Keratinocyte (primary cell): ENCODE results near the gene ULK4. TPM values are rescaled to one million over a fixed set of nuclear protein-coding genes. Genes with fewer than 3 reads are reported as not detected.

ENCODE experiments used
- DNase-seq: peaks from one replicate; pipeline ENCODE4 v3.0.0-alpha.2; 2011; ENCODE audit warnings: low read depth, missing footprints, low spot score
- FAIRE-seq: peaks from 2 replicates; lab custom pipeline; 2011; peaks lifted over from hg19 to GRCh38; lab: Jason Lieb, UNC
- H2AFZ ChIP-seq: 2 replicates; pipeline ENCODE4 v1.6.0; 2012; ENCODE audit warnings: low read length, control low read depth, inconsistent platforms; ENCODE audit not compliant: control insufficient read depth
- H3K27ac ChIP-seq: 2 replicates; pipeline ENCODE4 v1.5.1; 2011; ENCODE audit warnings: low read length; ENCODE audit not compliant: control insufficient read depth, insufficient read depth
- H3K27me3 ChIP-seq: 3 replicates; pipeline ENCODE4 v1.6.0; 2011; ENCODE audit warnings: low read length; ENCODE audit not compliant: control insufficient read depth, insufficient read depth; ENCODE audit errors: extremely low read depth
- H3K36me3 ChIP-seq, 2 experiments: 2 replicates in 1 of 2; 3 replicates in 1 of 2; pipeline ENCODE4 v1.5.1; 2011; ENCODE audit warnings: low read length in 2 of 2, mild to moderate bottlenecking in 1 of 2; ENCODE audit not compliant: control insufficient read depth in 2 of 2, insufficient read depth in 2 of 2; ENCODE audit errors: extremely low read depth in 1 of 2
- H3K4me1 ChIP-seq: 3 replicates; pipeline ENCODE4 v1.5.1; 2011; ENCODE audit warnings: low read length; ENCODE audit not compliant: control insufficient read depth, insufficient read depth; ENCODE audit errors: extremely low read depth
- H3K4me2 ChIP-seq: 3 replicates; pipeline ENCODE4 v1.6.0; 2011; ENCODE audit warnings: low read depth, low read length; ENCODE audit not compliant: control insufficient read depth, insufficient read depth; ENCODE audit errors: extremely low read depth
- H3K4me3 ChIP-seq, 3 experiments: fragments of 200-600 bp in 1 of 3; sonication (generic) in 1 of 3; 2 replicates in 2 of 3; 3 replicates in 1 of 3; pipeline ENCODE4 v1.5.1; 2011 to 2016; ENCODE audit warnings: low read length in 3 of 3, mild to moderate bottlenecking in 3 of 3, control low read depth in 2 of 3, inconsistent platforms in 1 of 3, low read depth in 1 of 3, mixed read lengths in 1 of 3, mixed run types in 1 of 3, moderate library complexity in 1 of 3; ENCODE audit not compliant: control insufficient read depth in 2 of 3, insufficient read depth in 2 of 3; ENCODE audit errors: extremely low read depth in 1 of 3
- H3K79me2 ChIP-seq: 2 replicates; pipeline ENCODE4 v1.6.0; 2012; ENCODE audit warnings: low read length; ENCODE audit not compliant: control insufficient read depth, insufficient read depth
- H3K9ac ChIP-seq: 3 replicates; pipeline ENCODE4 v1.6.0; 2011; ENCODE audit warnings: low read length; ENCODE audit not compliant: control insufficient read depth, insufficient read depth; ENCODE audit errors: extremely low read depth
- H3K9me1 ChIP-seq: 3 replicates; pipeline ENCODE4 v1.6.0; 2011; ENCODE audit warnings: low read length; ENCODE audit not compliant: control insufficient read depth, insufficient read depth; ENCODE audit errors: extremely low read depth
- H3K9me3 ChIP-seq: 2 replicates; pipeline ENCODE4 v1.5.1; 2012; ENCODE audit warnings: low read depth, low read length; ENCODE audit not compliant: control insufficient read depth
- H4K20me1 ChIP-seq: 3 replicates; pipeline ENCODE4 v1.6.0; 2011; ENCODE audit warnings: low read length; ENCODE audit not compliant: control insufficient read depth, insufficient read depth; ENCODE audit errors: extremely low read depth
- CTCF ChIP-seq, 3 experiments: IDR thresholded peaks in 1 of 3; conservative IDR thresholded peaks in 1 of 3; optimal IDR thresholded peaks in 1 of 3; 2 replicates in 2 of 3; 3 replicates in 1 of 3; pipeline versions ENCODE3 to v1.5.1; 2011; ENCODE audit warnings: low read length in 3 of 3, mild to moderate bottlenecking in 3 of 3, moderate library complexity in 2 of 3, control low read depth in 1 of 3, inconsistent platforms in 1 of 3; ENCODE audit not compliant: insufficient read depth in 2 of 3; ENCODE audit errors: extremely low read depth in 1 of 3
- EZH2 ChIP-seq: IDR thresholded peaks from one replicate; pipeline ENCODE4 v1.6.1; 2012; ENCODE audit warnings: inconsistent platforms, mild to moderate bottlenecking, low read length, moderate library complexity
- dilution Hi-C: fragments of 300-500 bp; cut with MboI; formaldehyde crosslinking; loops from one replicate; pipeline ENCODE4 v1.7.0; 2020; ENCODE audit warnings: low sequenced_read_pairs; ENCODE audit not compliant: extremely low pct_ligation_motif_present
- polyA plus RNA-seq, 5 experiments: library from polyadenylated mRNA; depleted of rRNA in 3 of 5; stranded (reverse) in 3 of 5; stranded (forward) in 1 of 5; unstranded in 1 of 5; fragments of >200 nt; gene quantifications; 1 replicate in 1 of 5; 2 replicates in 3 of 5; 3 replicates in 1 of 5; pipeline versions ENCODE4 v1.2.1 to v1.2.3, GENCODE V29; 2011 to 2012; ENCODE audit warnings: missing spikeins in 2 of 5, low read depth in 1 of 5, low replicate concordance in 1 of 5

ULK4 gene
- polyA plus RNA-seq, 1 donor (not counting 4 experiments of a cell fraction or from before 2014, with no cell fraction given) = 6.1 TPM

- Histone ChIP-seq H3K4me1 (peaks cover 7% of the 10 kb centered on the region), H3K9ac (no peak overlapping the region), H3K79me2 (peaks cover 6% of the 10 kb centered on the region), H3K9me3 (no peaks in the 10 kb centered on the region), H3K27ac (no peak overlapping the region), H3K4me2 (no peak overlapping the region), H3K4me3 (no peak overlapping the region), H4K20me1 (no peaks in the 10 kb centered on the region), H3K9me1 (no peaks in the 10 kb centered on the region), H2AFZ (no peak overlapping the region), H3K36me3 (no peaks in the 10 kb centered on the region), H3K27me3 (no peaks in the 10 kb centered on the region)
- no peak for TF ChIP-seq EZH2
- TF ChIP-seq CTCF (optimal IDR thresholded peaks at IDR 0.05 in 1 of 3, IDR thresholded peaks at IDR 0.05 in 1 of 3, conservative IDR thresholded peaks at IDR 0.05 in 1 of 3; ENCODE audit: extremely low read depth in 1 of 3, insufficient read depth in 2 of 3, low read length in 3 of 3) = no peak
- no peak for DNase-seq
- no peak for FAIRE-seq
- dilution Hi-C loops = no loop called here
Measured at GRCh38 chr3:42009456-42009855, 47.6 kb upstream of the ULK4 start.

GRCh38 chr3:42007785-42008184 is 45.9 kb upstream of the ULK4 start:
- no peaks in the 10 kb centered on the region for H4K20me1 ChIP-seq
- H3K27me3 ChIP-seq = no peaks in the 10 kb centered on the region
- TF ChIP-seq EZH2 (no peak), CTCF (optimal IDR thresholded peaks at IDR 0.05 in 1 of 3, IDR thresholded peaks at IDR 0.05 in 1 of 3, conservative IDR thresholded peaks at IDR 0.05 in 1 of 3; ENCODE audit: extremely low read depth in 1 of 3, insufficient read depth in 2 of 3, low read length in 3 of 3) (no peak)
- FAIRE-seq = no peak
- H3K4me1 ChIP-seq = peaks cover 2% of the 10 kb centered on the region
- no peak overlapping the region for H3K9ac ChIP-seq
- H2AFZ ChIP-seq = no peak overlapping the region
- no peak overlapping the region for H3K4me2 ChIP-seq
- H3K27ac ChIP-seq = no peak overlapping the region
- H3K9me3 ChIP-seq = no peaks in the 10 kb centered on the region
- H3K36me3 ChIP-seq = no peaks in the 10 kb centered on the region
- no peak overlapping the region for H3K4me3 ChIP-seq
- no peaks in the 10 kb centered on the region for H3K79me2 ChIP-seq
- no peaks in the 10 kb centered on the region for H3K9me1 ChIP-seq
- dilution Hi-C loops = no loop called here
- no peak for DNase-seq
